Ectodermal cell (in vitro differentiated cells): Measurements from ENCODE around the gene CORO7.
A peak's percentile ranks its signal among the peaks of the same experiment; 100 is the strongest.

Source experiments
- H3K27ac ChIP-seq: 2 replicates; pipeline ENCODE4 v1.7.0; 2013; ENCODE audit warnings: mild to moderate bottlenecking, low read depth, low read length; ENCODE audit not compliant: insufficient read depth, poor library complexity, severe bottlenecking
- H3K27me3 ChIP-seq: 2 replicates; pipeline ENCODE4 v1.7.0; 2013; ENCODE audit warnings: mild to moderate bottlenecking, low read length; ENCODE audit not compliant: insufficient read depth, control insufficient read depth, poor library complexity, severe bottlenecking
- H3K36me3 ChIP-seq: one replicate; pipeline ENCODE4 v1.7.0; 2013; ENCODE audit warnings: low read length; ENCODE audit not compliant: control insufficient read depth, insufficient read depth
- H3K4me1 ChIP-seq: one replicate; pipeline ENCODE4 v1.7.0; 2013; ENCODE audit warnings: low read length; ENCODE audit not compliant: control insufficient read depth, insufficient read depth
- H3K4me3 ChIP-seq: 2 replicates; pipeline ENCODE4 v1.7.0; 2013; ENCODE audit warnings: low read depth, low read length, control low read depth; ENCODE audit not compliant: insufficient read depth
- H3K9me3 ChIP-seq: 2 replicates; pipeline ENCODE4 v1.7.0; 2013; ENCODE audit warnings: mild to moderate bottlenecking, low read length, moderate library complexity; ENCODE audit not compliant: control insufficient read depth
- WGBS, 2 experiments: methylation state at CpG; one replicate each; pipeline ENCODE4 v1.1.7; 2013; ENCODE audit warnings: missing lambda C conversion rate in 2 of 2; 5-methylcytosine and 5-hydroxymethylcytosine counted together

The CORO7 gene

DNA sequence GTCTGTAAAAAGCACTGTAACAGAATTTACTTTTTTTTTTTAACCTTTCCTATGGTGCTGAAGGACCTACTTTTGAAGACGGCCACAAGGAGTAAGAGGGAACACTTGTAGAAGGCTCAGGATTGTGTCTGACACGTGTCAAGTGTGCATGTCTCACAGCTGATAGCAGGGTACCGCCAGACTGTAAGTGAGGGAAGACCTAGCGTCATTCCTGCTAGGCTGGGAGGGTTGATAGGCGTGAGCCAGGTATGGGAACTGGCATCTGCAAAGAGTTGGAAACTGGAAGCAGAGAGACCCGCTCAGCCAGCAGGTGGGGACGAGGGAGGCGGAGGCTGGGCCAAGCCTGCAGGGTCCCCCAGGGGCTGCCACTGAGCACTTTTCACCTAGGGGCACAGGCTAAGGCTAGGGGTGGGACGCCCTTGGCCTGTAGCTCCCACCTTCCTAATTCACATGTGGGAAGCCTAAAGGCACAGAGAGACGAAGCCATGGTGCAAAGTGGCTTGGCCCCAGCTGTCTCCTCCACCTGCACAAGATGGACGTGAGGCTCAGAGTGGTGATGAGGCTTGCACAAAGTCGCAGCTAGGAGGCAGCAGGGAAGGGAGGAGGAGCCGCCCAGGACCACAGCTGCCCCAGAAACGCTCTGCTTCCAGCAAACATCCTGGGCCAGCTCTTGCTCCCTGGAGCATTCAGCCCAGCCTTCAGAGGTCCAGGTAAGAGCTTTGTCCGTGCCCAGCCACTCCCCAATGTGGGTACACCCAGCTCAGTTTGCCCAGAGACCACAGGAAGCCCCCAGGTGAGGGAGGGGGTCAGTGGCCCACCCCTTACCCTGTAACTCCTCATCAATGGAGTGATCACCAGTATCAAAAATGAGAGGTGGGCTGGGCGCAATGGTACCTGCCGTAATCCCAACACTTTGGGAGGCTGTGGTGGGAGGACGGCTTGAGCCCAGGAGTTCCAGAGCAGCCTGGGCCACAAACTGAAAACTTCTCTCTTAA is 25.8 kb downstream of the CORO7 start:
- Histone ChIP-seq H3K9me3 (no peaks in the 10 kb centered on the region), H3K27ac (no peak overlapping the region), H3K4me3 (no peak overlapping the region), H3K36me3 (no peaks in the 10 kb centered on the region), H3K27me3 (no peaks in the 10 kb centered on the region), H3K4me1 (peaks cover 48% of the 10 kb centered on the region)
- WGBS, 2 experiments: 76 to 80% methylated on average over 18 of the region's 18 CpGs

DNA sequence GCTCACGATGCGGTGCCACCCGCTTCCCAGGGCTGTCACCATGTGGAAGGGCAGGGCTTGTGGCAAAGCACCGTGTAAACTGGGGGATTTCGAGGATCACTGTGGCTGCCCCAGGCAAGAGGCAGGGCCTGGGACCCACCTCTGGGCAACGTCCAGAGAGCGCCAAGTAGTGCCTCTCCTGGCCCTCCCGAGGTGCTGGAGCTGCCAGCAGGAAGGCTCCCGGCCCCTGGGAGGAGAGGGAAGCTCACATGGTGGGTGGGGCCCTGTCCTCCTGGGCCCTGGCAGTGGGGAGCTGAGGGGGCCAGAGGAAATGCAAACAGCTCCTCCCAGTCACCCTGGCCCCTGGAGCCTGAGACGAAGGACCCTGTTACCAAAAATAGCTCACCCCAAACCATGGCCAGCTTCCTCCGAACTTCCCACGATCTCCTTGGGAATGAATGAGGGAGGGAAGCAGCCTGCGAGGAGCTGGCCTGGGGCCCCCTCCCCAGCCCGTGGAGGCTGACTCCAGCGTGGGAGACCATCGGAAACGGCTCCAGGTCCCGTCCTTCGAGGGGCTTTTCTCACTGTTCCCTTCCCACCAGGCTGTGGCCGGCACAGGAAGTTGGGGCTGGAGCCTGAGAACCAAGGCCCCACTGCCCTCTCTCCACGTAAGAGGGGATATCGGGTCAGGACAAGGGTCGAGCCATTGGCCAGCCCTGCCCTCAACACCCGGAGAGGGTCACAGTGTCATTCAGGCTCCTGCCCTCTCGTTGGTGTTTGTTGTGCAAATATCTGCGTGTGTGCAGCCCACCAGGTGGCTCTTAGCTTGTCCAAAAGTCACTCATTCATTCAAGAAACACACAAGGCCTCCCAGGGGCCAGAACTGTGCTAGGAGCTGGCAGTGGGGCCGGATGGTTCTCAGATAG is 27.1 kb downstream of the CORO7 start:
- Histone ChIP-seq H3K4me3 (no peak overlapping the region), H3K27me3 (no peaks in the 10 kb centered on the region), H3K36me3 (no peaks in the 10 kb centered on the region), H3K27ac (peak overlapping the region; percentile 5), H3K9me3 (no peaks in the 10 kb centered on the region), H3K4me1 (peaks cover 48% of the 10 kb centered on the region)
- WGBS, 2 experiments: 53 to 56% methylated on average over 27 of the region's 27 CpGs

DNA sequence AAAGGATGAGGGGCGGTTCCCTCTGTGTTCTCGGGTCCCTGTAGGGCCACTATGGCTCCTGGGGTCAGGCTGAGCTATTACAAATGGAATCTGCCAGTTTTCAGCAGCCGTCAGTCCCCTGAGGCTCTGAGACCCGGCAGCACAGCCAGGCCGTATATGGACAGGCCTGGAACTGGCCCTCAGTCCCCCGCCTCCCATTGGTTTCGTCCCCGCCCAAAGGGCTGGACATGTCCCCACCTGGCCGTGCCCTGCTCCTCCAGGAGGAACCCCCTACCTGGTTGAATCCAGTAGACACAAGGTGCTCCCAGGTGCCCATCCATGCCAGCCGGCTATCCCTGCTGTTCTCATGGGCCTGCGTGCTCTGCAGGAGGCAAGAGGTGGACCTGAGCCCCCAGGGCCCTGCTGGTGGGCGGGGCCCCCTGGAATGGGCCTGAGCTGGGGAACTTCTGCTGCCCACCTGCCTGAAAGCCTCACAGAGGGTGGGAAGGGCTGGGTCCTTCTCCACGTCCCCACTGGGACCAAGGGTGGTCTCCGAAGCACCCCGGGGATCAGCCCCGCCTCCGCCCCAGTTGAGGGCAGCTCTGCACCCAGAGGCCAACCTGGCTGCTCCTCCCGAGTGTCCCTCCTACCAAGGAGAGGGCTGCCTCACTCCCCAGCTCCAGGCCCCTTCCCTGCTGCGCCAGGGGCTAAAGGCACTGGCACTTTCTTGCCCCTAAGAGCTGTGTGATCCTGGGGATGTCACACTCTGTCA is 27.9 kb downstream of the CORO7 start:
- Histone ChIP-seq H3K27me3 (no peaks in the 10 kb centered on the region), H3K4me1 (peaks cover 47% of the 10 kb centered on the region), H3K9me3 (no peaks in the 10 kb centered on the region), H3K27ac (no peak overlapping the region), H3K36me3 (no peaks in the 10 kb centered on the region), H3K4me3 (no peak overlapping the region)
- 67 to 71% methylated on average over 19 of the region's 19 CpGs for WGBS, 2 experiments

DNA sequence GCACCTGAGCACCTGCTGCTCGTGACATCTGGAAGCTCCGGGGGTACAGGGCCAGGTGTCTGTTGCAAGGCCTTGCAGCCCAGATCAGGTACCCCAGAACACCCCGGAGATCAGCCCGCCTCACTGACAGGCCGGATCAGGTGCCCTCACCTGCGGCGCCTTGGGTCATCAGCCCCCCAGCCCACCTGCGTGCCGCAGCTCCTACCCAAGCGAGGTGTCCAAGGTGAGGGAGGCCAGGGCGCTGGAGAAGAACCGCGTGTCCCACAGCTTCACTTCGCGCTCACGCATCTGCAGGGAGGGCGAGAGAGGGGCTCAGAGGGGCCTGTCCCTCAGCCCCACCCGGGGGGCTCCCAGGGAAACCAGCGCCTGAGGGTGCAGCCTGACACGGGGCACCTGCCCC is 28.6 kb downstream of the CORO7 start:
- Histone ChIP-seq H3K9me3 (no peaks in the 10 kb centered on the region), H3K4me1 (peaks cover 41% of the 10 kb centered on the region), H3K27ac (no peak overlapping the region), H3K27me3 (no peaks in the 10 kb centered on the region), H3K36me3 (no peaks in the 10 kb centered on the region), H3K4me3 (no peak overlapping the region)
- WGBS, 2 experiments: 95% methylated on average over 20 of the region's 20 CpGs

DNA sequence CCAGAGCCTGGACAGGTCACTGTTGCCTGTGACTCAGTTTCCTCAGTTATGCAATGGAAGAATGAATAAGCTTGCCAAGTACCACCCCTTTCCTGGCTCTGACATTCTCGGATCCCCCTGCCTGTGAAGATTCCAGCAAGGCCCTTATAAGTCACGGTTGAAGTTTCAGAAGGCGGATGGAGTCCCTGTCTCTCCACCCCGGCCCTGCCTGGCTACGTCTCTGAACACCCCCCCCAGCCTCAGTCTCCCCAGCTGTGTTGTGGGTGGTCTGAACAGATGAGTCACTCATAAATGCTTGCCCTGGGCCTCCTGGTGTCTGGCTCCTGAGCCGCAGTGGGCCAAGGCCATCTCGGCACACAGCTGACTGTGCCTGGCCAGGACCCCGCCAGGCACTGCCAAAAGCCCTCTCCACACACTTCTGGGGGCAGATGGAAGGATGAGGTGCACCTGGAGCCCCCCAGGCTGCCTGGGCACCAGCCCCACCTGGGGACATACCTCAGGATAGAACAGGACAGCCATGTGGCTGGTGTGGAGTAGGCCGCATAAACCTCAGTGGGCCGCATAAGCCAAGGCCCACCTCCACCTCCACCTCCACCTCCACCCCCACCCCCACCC is 29.3 kb downstream of the CORO7 start:
- H3K4me1 ChIP-seq: peaks cover 33% of the 10 kb centered on the region
- 91 to 96% methylated on average over 10 of the region's 10 CpGs for WGBS, 2 experiments

DNA sequence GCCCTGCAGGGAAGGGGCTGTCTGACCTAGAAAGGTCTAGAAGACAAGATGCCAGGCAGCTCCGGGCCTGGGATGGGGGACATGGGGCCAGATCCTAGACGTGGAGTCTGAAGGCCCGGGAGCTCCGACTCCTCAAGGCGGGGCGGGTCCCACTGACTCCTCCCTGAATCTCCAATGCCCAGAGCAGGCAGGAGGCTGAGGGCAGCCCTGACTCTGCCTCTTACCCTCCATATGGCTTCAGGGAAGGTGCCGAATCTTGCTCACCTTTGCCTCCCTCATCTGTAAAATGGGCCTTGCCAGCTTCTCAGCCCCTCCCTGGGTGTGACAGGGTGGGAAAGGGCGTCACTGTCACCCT is 30.0 kb downstream of the CORO7 start:
- H3K4me1 ChIP-seq: peaks cover 27% of the 10 kb centered on the region
- no peaks in the 10 kb centered on the region for H3K9me3 ChIP-seq
- H3K4me3 ChIP-seq: no peak overlapping the region
- no peak overlapping the region for H3K27ac ChIP-seq
- WGBS, 2 experiments: 82% methylated on average over 8 of the region's 8 CpGs
- no peaks in the 10 kb centered on the region for H3K27me3 ChIP-seq
- H3K36me3 ChIP-seq: peaks cover 4% of the 10 kb centered on the region

More for the DNA sequence above, 29.3 kb downstream of the CORO7 start:
- Histone ChIP-seq H3K36me3 (peaks cover 4% of the 10 kb centered on the region), H3K4me3 (no peak overlapping the region), H3K9me3 (no peaks in the 10 kb centered on the region), H3K27ac (no peak overlapping the region), H3K27me3 (no peaks in the 10 kb centered on the region)

DNA sequence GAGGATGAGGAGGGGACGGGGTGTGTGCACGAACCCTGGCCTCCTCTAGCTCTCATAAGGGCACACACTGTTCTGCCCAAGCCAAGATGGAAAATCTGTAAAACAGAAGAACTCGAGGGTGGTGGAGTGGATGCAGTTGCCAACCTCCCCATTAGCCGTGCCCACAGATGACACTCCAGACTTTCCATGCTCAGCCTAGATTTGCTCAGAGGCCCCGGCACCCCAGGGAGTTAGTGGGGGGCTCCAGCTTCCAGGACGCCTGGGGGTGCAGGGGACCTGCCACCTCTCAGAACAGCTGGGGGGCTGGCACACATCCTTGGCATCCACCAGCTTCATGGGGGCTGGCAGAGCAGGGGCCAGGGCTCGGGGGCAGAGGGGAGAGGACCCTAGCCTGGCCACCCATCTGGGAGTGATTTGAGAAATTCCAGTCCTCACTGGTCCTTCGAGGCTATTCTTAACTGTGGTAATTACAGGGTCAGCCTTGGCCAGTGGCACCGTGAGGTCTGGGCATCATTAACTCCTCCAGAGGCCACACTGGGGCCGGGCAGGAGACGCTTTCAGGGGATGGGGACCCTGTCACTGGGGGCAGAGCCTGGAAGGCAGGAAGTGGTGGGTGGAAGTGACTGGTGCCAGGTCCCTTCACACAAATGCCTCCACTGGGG is 30.5 kb downstream of the CORO7 start:
- WGBS, 2 experiments: 93 to 94% methylated on average over 11 of the region's 11 CpGs
- Histone ChIP-seq H3K4me1 (peaks cover 26% of the 10 kb centered on the region), H3K36me3 (peaks cover 4% of the 10 kb centered on the region), H3K27ac (no peak overlapping the region), H3K4me3 (no peak overlapping the region), H3K27me3 (no peaks in the 10 kb centered on the region), H3K9me3 (no peaks in the 10 kb centered on the region)

DNA sequence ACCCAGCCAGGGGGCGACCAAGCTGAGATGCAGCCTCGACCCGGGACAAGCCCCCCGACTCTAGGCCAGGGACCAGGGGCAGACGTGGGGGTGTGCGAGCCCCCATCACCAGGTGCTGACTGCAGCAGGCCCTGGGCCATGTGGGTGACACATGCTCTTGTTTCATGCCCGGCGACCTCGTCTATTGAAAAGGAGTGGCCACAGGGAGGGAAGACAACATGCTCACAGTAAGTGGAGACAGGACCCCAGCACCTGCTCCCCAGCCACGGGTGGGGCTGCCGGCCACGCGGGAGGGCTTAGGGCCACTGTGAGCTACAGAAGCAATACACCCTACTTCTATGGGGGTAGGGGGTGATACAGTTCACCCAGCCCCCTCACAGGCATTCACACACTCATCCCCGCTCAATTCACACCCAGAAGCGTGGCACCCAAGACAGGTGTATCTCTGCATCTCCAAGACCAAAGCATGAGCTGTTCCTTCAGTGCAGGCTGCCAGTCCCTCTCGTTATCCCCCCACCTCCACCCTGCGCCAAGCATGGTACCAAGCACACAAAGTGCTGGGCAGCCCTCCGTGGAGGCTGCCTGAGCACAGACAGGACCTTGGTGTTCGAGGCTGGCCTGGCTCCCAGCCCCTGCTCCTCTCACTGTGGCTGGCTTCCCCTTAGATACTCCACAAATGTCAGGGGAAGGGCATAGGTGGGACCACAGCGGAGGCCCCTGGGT is 31.2 kb downstream of the CORO7 start:
- no peaks in the 10 kb centered on the region for H3K27me3 ChIP-seq
- peaks cover 25% of the 10 kb centered on the region for H3K4me1 ChIP-seq
- no peak overlapping the region for H3K27ac ChIP-seq
- H3K36me3 ChIP-seq: peaks cover 4% of the 10 kb centered on the region
- 87% methylated on average over 20 of the region's 20 CpGs for WGBS, 2 experiments
- H3K9me3 ChIP-seq: no peaks in the 10 kb centered on the region
- H3K4me3 ChIP-seq: no peak overlapping the region

DNA sequence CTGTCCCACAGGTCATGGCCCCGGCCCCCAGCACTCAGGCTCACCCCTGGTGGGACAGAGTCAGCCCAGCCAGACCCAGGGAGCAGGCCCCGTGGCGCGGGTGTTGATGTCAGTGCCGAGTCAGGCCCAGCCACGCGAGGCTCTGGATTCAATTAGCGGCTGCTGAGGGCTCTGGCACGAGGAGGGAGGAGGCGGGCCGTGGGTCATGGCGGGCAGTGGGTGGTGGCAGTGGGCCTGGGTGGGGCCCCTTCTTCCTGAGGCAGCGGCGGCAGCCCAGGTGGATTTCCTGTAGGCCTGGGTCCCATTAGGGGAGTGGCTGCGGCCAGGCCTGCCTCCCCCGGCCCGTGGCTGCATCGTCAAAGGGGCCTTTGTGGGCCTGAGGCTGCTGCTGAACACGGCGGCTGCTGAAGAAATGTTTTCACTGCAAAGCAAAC is 31.9 kb downstream of the CORO7 start:
- WGBS, 2 experiments: 84 to 85% methylated on average over 20 of the region's 20 CpGs
- no peaks in the 10 kb centered on the region for H3K9me3 ChIP-seq
- no peak overlapping the region for H3K4me3 ChIP-seq
- peaks cover 4% of the 10 kb centered on the region for H3K36me3 ChIP-seq
- H3K4me1 ChIP-seq: peaks cover 27% of the 10 kb centered on the region
- no peak overlapping the region for H3K27ac ChIP-seq
- no peaks in the 10 kb centered on the region for H3K27me3 ChIP-seq
